HG03060 (cell line): ENCODE measurements around the gene FUZ.

Experiments
- ATAC-seq: cut with Tn5 transposase; IDR thresholded peaks from one replicate; pipeline ENCODE4 v1.9.1; 2021; ENCODE audit warnings: low read depth, moderate number of reproducible peaks; ENCODE audit not compliant: unreplicated experiment

FUZ gene

GRCh38 chr19:49808711-49809159 lies 4.4 kb downstream of the FUZ start:
- ATAC-seq = no peak

- ATAC-seq = no peak
These were observed 5.0 kb downstream of the FUZ start for GRCh38 chr19:49807904-49808675.

GRCh38 chr19:49807058-49807903 lies 5.8 kb downstream of the FUZ start:
- ATAC-seq = no peak

- no peak for ATAC-seq
These were observed 6.5 kb downstream of the FUZ start for GRCh38 chr19:49806620-49806959.

GRCh38 chr19:49805822-49806619 lies 7.1 kb downstream of the FUZ start:
- no peak for ATAC-seq

- no peak for ATAC-seq
These were observed 9.6 kb downstream of the FUZ start for GRCh38 chr19:49803529-49803856.

GRCh38 chr19:49802836-49803528 lies 10.1 kb downstream of the FUZ start:
- no peak for ATAC-seq

GRCh38 chr19:49801966-49802661 lies 11.0 kb downstream of the FUZ start:
- ATAC-seq = no peak

- ATAC-seq = no peak
These were observed 11.6 kb downstream of the FUZ start for GRCh38 chr19:49801401-49801888.

- ATAC-seq = no peak
These were observed 12.3 kb downstream of the FUZ start for GRCh38 chr19:49800771-49801170.

GRCh38 chr19:49799798-49800376 lies 13.2 kb downstream of the FUZ start:
- no peak for ATAC-seq

GRCh38 chr19:49799271-49799797 lies 13.8 kb downstream of the FUZ start:
- ATAC-seq = no peak

- ATAC-seq = no peak
These were observed 14.5 kb downstream of the FUZ start for GRCh38 chr19:49798574-49798973.

- ATAC-seq = no peak
These were observed 17.5 kb downstream of the FUZ start for GRCh38 chr19:49795615-49796014.

GRCh38 chr19:49793561-49793840 lies 19.6 kb downstream of the FUZ start:
- ATAC-seq = no peak

GRCh38 chr19:49792829-49793560 lies 20.1 kb downstream of the FUZ start:
- no peak for ATAC-seq

GRCh38 chr19:49791776-49792445 lies 21.2 kb downstream of the FUZ start:
- no peak for ATAC-seq

- no peak for ATAC-seq
These were observed 22.2 kb downstream of the FUZ start for GRCh38 chr19:49790866-49791265.
